ENCODE data around the gene TIMM22. TPM values are rescaled to one million over a fixed set of nuclear protein-coding genes. Genes with fewer than 3 reads are reported as not detected.

The TIMM22 gene
- total RNA-seq, 2 donors from 2014 or later: 13.6 to 14.6 TPM

DNA sequence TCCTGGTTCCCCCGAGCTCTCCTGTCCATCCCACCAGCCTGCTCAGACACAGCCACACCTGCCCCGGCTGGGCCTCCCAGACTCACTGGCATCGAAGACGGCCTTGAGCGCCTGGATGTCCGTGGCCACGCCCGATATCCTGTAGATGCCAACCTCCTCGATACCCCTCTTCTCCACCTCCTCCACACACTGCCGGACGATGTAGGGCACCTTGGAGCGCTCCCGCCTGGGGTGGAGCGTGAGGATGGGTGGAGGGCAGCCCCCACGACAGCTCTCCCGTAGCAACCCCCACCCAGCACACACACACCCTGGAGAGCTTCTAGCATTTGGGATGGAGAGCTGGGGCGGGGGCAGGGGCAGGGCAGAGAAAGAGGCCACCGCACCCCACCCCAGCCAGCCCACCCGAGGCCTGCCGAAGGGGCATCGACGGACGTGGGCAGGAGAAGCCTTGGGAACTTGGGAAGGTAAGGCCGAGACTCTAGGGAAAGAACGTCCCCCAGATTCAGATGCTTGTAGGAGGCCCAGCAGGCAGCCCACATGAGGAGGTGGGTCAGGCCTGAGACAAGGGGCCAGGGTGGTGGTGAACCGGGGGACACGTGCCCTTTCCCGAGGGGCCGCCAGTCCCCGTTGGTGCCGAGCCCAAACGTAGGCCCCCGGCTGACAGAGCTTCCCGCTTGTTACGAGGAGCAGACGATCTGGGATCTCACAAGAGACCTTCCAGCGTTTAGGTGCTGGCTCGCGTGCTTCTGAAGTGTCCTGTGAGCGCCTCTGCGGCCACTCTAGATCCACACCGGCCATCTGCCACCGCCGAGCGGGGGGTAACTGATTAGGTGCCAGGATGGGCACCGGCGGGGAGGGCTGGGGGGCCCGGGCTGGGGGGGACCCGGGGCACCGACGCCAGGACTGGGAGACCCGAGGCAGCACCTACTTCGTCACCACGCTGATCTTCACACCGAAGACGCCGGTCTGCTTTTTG is 15.1 kb downstream of the TIMM22 start:
- no peaks in the 10 kb centered on the region for H3K4me1 ChIP-seq (ENCODE audit: control insufficient read depth, insufficient read depth, low read length)
- no peak overlapping the region for H3K4me3 Mint-ChIP-seq
- no peak overlapping the region for H3K27ac Mint-ChIP-seq
- no peak overlapping the region for H3K9ac ChIP-seq (ENCODE audit: extremely low read depth, low read length, poor library complexity, severe bottlenecking)
- no peaks in the 10 kb centered on the region for H3K27me3 ChIP-seq (ENCODE audit: control insufficient read depth, insufficient read depth, low read length, poor library complexity, severe bottlenecking)
- no peak for DNase-seq
- WGBS, 2 experiments (ENCODE audit: insufficient coverage in 1 of 2, insufficient read length in 1 of 2): 91 to 99% methylated on average over 23 to 55 of the region's 57 CpGs
- H3K27ac ChIP-seq (ENCODE audit: low read depth, low read length): no peak overlapping the region
- no peaks in the 10 kb centered on the region for H3K9me3 ChIP-seq (ENCODE audit: control insufficient read depth, low read length)
- H3K4me1 Mint-ChIP-seq: no peaks in the 10 kb centered on the region
- H3K36me3 ChIP-seq (ENCODE audit: control insufficient read depth, insufficient read depth, low read length): peaks cover 5% of the 10 kb centered on the region
- no peak for TF ChIP-seq CTCF (conservative IDR thresholded peaks at IDR 0.05)
- H3K4me3 ChIP-seq (ENCODE audit: low read length): no peak overlapping the region
- no peaks in the 10 kb centered on the region for H3K27me3 Mint-ChIP-seq (ENCODE audit: insufficient read depth)
- H3K9me3 Mint-ChIP-seq: no peaks in the 10 kb centered on the region
- peaks cover 2% of the 10 kb centered on the region for H3K36me3 Mint-ChIP-seq (ENCODE audit: low read depth)

DNA sequence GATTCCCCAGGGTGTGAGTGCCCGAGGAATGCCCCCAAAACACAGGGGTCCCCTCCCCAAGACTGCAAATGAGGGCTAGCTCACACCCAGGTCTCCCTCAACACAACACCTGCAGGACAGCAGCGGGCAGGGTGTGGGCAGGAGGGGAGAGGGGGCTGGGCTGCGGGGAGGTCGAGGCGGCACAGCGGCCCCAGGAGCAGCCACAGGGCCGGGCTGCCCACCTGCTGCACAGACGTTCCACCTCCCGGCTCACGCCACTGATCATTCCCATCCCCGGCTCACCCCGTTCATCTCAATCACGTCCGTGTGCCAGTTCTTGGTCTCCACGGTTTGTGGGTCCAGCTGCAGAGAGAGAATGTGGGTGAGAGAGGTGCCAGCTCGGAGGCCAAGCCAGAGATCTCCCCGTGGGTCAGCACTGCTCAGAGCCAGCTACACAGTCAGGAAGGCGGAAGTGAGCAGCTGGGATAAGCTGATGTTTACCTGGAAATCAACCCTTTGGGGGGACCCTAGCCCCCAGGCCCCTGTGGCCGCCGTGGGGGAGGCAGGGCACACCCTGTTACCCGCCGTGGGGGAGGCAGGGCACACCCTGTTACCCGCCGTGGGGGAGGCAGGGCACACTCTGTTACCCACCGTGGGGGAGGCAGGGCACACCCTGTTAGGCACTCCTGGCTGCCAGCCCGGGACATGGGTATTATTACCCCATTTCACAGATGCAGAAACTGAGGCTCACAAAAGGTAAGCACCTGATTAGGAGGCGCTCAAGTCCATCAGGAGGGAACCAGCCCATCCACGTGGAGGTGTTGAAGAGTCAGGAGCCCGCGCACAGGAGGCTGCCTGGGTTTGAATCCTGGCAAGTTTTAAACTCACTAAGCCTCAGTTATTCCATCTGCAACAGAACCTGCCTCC is 16.1 kb downstream of the TIMM22 start:
- no peak overlapping the region for H3K27ac Mint-ChIP-seq
- Histone ChIP-seq H3K9me3 (ENCODE audit: control insufficient read depth, low read length) (no peaks in the 10 kb centered on the region), H3K27me3 (ENCODE audit: control insufficient read depth, insufficient read depth, low read length, poor library complexity, severe bottlenecking) (no peaks in the 10 kb centered on the region), H3K36me3 (ENCODE audit: control insufficient read depth, insufficient read depth, low read length) (no peaks in the 10 kb centered on the region), H3K9ac (ENCODE audit: extremely low read depth, low read length, poor library complexity, severe bottlenecking) (no peak overlapping the region), H3K4me1 (ENCODE audit: control insufficient read depth, insufficient read depth, low read length) (no peaks in the 10 kb centered on the region), H3K4me3 (ENCODE audit: low read length) (no peak overlapping the region), H3K27ac (ENCODE audit: low read depth, low read length) (no peak overlapping the region)
- H3K27me3 Mint-ChIP-seq (ENCODE audit: insufficient read depth): no peaks in the 10 kb centered on the region
- 87 to 88% methylated on average over 17 to 29 of the region's 30 CpGs for WGBS, 2 experiments (ENCODE audit: insufficient coverage in 1 of 2, insufficient read length in 1 of 2)
- no peaks in the 10 kb centered on the region for H3K36me3 Mint-ChIP-seq (ENCODE audit: low read depth)
- no peak overlapping the region for H3K4me3 Mint-ChIP-seq
- no peak for TF ChIP-seq CTCF (conservative IDR thresholded peaks at IDR 0.05)
- no peaks in the 10 kb centered on the region for H3K9me3 Mint-ChIP-seq
- no peak for DNase-seq
- H3K4me1 Mint-ChIP-seq: no peaks in the 10 kb centered on the region

DNA sequence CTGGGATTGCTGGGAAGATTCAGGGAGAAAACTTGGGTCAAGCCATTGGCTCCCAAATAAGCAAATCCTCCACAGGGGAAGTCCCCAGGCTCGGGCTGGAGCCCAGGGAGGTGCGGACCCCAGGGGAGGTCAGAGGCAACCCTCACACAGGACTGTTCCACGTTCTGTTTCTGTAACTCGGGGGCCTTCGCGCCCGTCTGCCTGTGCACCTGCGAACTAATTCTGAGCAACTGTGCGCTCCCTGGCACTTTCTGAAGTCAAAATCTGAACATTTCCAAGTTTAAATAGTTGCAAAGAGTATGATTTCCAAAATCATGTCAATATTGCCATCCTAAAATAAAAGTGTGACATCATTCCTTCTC is 16.8 kb downstream of the TIMM22 start:
- Mint-ChIP-seq H3K27ac (no peak overlapping the region), H3K9me3 (no peaks in the 10 kb centered on the region), H3K4me3 (no peak overlapping the region), H3K4me1 (no peaks in the 10 kb centered on the region), H3K27me3 (ENCODE audit: insufficient read depth) (no peaks in the 10 kb centered on the region), H3K36me3 (ENCODE audit: low read depth) (no peaks in the 10 kb centered on the region)
- no peaks in the 10 kb centered on the region for H3K4me1 ChIP-seq (ENCODE audit: control insufficient read depth, insufficient read depth, low read length)
- no peak for TF ChIP-seq CTCF (conservative IDR thresholded peaks at IDR 0.05)
- 92 to 97% methylated on average over 9 of the region's 9 CpGs for WGBS, 2 experiments (ENCODE audit: insufficient coverage in 1 of 2, insufficient read length in 1 of 2)
- no peak overlapping the region for H3K9ac ChIP-seq (ENCODE audit: extremely low read depth, low read length, poor library complexity, severe bottlenecking)
- no peaks in the 10 kb centered on the region for H3K36me3 ChIP-seq (ENCODE audit: control insufficient read depth, insufficient read depth, low read length)
- no peak for DNase-seq
- H3K9me3 ChIP-seq (ENCODE audit: control insufficient read depth, low read length): no peaks in the 10 kb centered on the region
- no peaks in the 10 kb centered on the region for H3K27me3 ChIP-seq (ENCODE audit: control insufficient read depth, insufficient read depth, low read length, poor library complexity, severe bottlenecking)
- H3K27ac ChIP-seq (ENCODE audit: low read depth, low read length): no peak overlapping the region
- no peak overlapping the region for H3K4me3 ChIP-seq (ENCODE audit: low read length)

Measured in endodermal cell (in vitro differentiated cells).